Body of pancreas (tissue), 4 donors: Measurements from ENCODE around the gene MAD1L1.

Experiments
- CTCF ChIP-seq, 7 experiments: fragments of 450-650 bp in 4 of 7; fragments of 200-600 bp in 3 of 7; sonication (generic) in 3 of 7; IDR thresholded peaks; one replicate each; pipeline ENCODE4 v1.5.1; 2016 to 2019; ENCODE audit warnings: antibody characterized with exemption in 7 of 7
- POLR2A ChIP-seq, 3 donors: fragments of 450-650 bp; IDR thresholded peaks; one replicate each; pipeline ENCODE4 v1.6.1; 2016; ENCODE audit warnings: antibody characterized with exemption in 3 of 3, mild to moderate bottlenecking in 2 of 3

GRCh38 chr7:1868516-1869165 lies 364.1 kb downstream of the MAD1L1 start:
- TF ChIP-seq CTCF (IDR thresholded peaks at IDR 0.05) (no peak), POLR2A (IDR thresholded peaks at IDR 0.05) (no peak)
